Fibroblast of lung (primary cell): Measurements from ENCODE around the gene MBNL1. TPM values are rescaled to one million over a fixed set of nuclear protein-coding genes. Genes with fewer than 3 reads are reported as not detected.

Experiments used
- DNase-seq, 2 donors: peaks; one replicate each; pipeline versions ENCODE4 v3.0.0 to v3.0.0-alpha.2; 2010; ENCODE audit warnings: low read depth in 2 of 2
- H2AFZ ChIP-seq: 2 replicates; pipeline ENCODE4 v1.5.1; 2012; ENCODE audit warnings: low read length, control low read depth, inconsistent platforms
- H3K27ac ChIP-seq: 2 replicates; pipeline ENCODE4 v1.5.1; 2011; ENCODE audit warnings: low read length, control low read depth; ENCODE audit not compliant: insufficient read depth
- H3K27me3 ChIP-seq: 2 replicates; pipeline ENCODE4 v1.5.1; 2011; ENCODE audit warnings: mild to moderate bottlenecking, low read length; ENCODE audit not compliant: control insufficient read depth, insufficient read depth
- H3K36me3 ChIP-seq: 2 replicates; pipeline ENCODE4 v1.5.1; 2011; ENCODE audit warnings: low read length; ENCODE audit not compliant: control insufficient read depth, insufficient read depth
- H3K4me1 ChIP-seq: 2 replicates; pipeline ENCODE4 v1.5.1; 2011; ENCODE audit warnings: low read length; ENCODE audit not compliant: control insufficient read depth, insufficient read depth; ENCODE audit errors: extremely low read depth
- H3K4me2 ChIP-seq: 2 replicates; pipeline ENCODE4 v1.5.1; 2011; ENCODE audit warnings: low read length, control low read depth; ENCODE audit not compliant: insufficient read depth; ENCODE audit errors: extremely low read depth
- H3K4me3 ChIP-seq, 4 experiments: fragments of 200-600 bp in 1 of 4; sonication (generic) in 1 of 4; replicated peaks in 1 of 4; 2 replicates each; pipeline ENCODE4 v1.5.1; 2011 to 2016; ENCODE audit warnings: low read length in 4 of 4, low read depth in 3 of 4, mild to moderate bottlenecking in 3 of 4, control low read depth in 2 of 4, inconsistent platforms in 1 of 4, mixed read lengths in 1 of 4; ENCODE audit not compliant: insufficient read depth in 1 of 4; ENCODE audit errors: control extremely low read depth in 1 of 4
- H3K79me2 ChIP-seq: 2 replicates; pipeline ENCODE4 v1.5.1; 2012; ENCODE audit warnings: mild to moderate bottlenecking, low read length, inconsistent platforms; ENCODE audit not compliant: control insufficient read depth, insufficient read depth
- H3K9ac ChIP-seq: 2 replicates; pipeline ENCODE4 v1.5.1; 2011; ENCODE audit warnings: mild to moderate bottlenecking, low read length, control low read depth; ENCODE audit not compliant: insufficient read depth
- H3K9me3 ChIP-seq: 2 replicates; pipeline ENCODE4 v1.5.1; 2012; ENCODE audit warnings: low read depth, low read length; ENCODE audit not compliant: control insufficient read depth, insufficient read depth
- H4K20me1 ChIP-seq: 2 replicates; pipeline ENCODE4 v1.5.1; 2011; ENCODE audit warnings: low read length; ENCODE audit not compliant: control insufficient read depth, insufficient read depth; ENCODE audit errors: extremely low read depth
- CTCF ChIP-seq, 2 donors: IDR thresholded peaks in 1 of 2; conservative IDR thresholded peaks in 1 of 2; 1 replicate in 1 of 2; 2 replicates in 1 of 2; pipeline ENCODE4 v1.5.1; 2011 to 2012; ENCODE audit warnings: low read length in 2 of 2, control low read depth in 1 of 2, inconsistent platforms in 1 of 2, low read depth in 1 of 2, mild to moderate bottlenecking in 1 of 2
- EZH2 ChIP-seq: IDR thresholded peaks from 2 replicates; pipeline ENCODE4 v1.5.1; 2012; ENCODE audit warnings: low read length, control low read depth, mild to moderate bottlenecking; ENCODE audit errors: missing control alignments
- polyA plus RNA-seq, 2 donors: library from polyadenylated mRNA; depleted of rRNA in 1 of 2; stranded (reverse) in 1 of 2; unstranded in 1 of 2; fragments of >200 nt; gene quantifications; 2 replicates each; pipeline ENCODE4 v1.2.1, GENCODE V29; 2011 to 2012; ENCODE audit warnings: missing spikeins in 1 of 2
- total RNA-seq: library from RNA; depleted of rRNA; stranded (reverse); fragments of >200 nt; gene quantifications from 2 replicates; pipeline ENCODE4 v1.2.1, GENCODE V29; 2014

The MBNL1 gene
- total and polyA plus RNA-seq, 2 donors (not counting 1 experiment from before 2014, with no cell fraction given): 150 to 213 TPM

GRCh38 chr3:152339881-152340505, 71.3 kb downstream of the MBNL1 start:
- no peaks in the 10 kb centered on the region for H3K9me3 ChIP-seq
- no peak overlapping the region for H2AFZ ChIP-seq
- TF ChIP-seq CTCF (conservative IDR thresholded peaks at IDR 0.05 in 1 of 2, IDR thresholded peaks at IDR 0.05 in 1 of 2; ENCODE audit: low read depth in 1 of 2, low read length in 2 of 2) (no peak), EZH2 (no peak)
- H3K27ac ChIP-seq: no peak overlapping the region
- no peaks in the 10 kb centered on the region for H3K27me3 ChIP-seq
- peaks cover 1% of the 10 kb centered on the region for H3K36me3 ChIP-seq
- H3K4me1 ChIP-seq: no peaks in the 10 kb centered on the region
- DNase-seq: no peak
- H4K20me1 ChIP-seq: no peaks in the 10 kb centered on the region
- no peak overlapping the region for H3K4me3 ChIP-seq
- H3K9ac ChIP-seq: no peak overlapping the region
- H3K4me2 ChIP-seq: no peak overlapping the region
- H3K79me2 ChIP-seq: peaks cover 70% of the 10 kb centered on the region

- TF ChIP-seq EZH2 (no peak), CTCF (conservative IDR thresholded peaks at IDR 0.05 in 1 of 2, IDR thresholded peaks at IDR 0.05 in 1 of 2; ENCODE audit: low read depth in 1 of 2, low read length in 2 of 2) (no peak)
- Histone ChIP-seq H3K36me3 (peaks cover 1% of the 10 kb centered on the region), H2AFZ (no peak overlapping the region), H3K79me2 (peaks cover 71% of the 10 kb centered on the region), H3K27ac (no peak overlapping the region), H4K20me1 (no peaks in the 10 kb centered on the region), H3K4me2 (no peak overlapping the region), H3K27me3 (no peaks in the 10 kb centered on the region), H3K4me1 (peaks cover 15% of the 10 kb centered on the region), H3K9me3 (no peaks in the 10 kb centered on the region), H3K9ac (no peak overlapping the region), H3K4me3 (no peak overlapping the region)
- DNase-seq: no peak
These were observed 76.5 kb downstream of the MBNL1 start for GRCh38 chr3:152345233-152345632.

- H3K27me3 ChIP-seq: no peaks in the 10 kb centered on the region
These were observed 77.3 kb downstream of the MBNL1 start for GRCh38 chr3:152346058-152346457.

More at GRCh38 chr3:152346058-152346457, 77.3 kb downstream of the MBNL1 start:
- H3K4me2 ChIP-seq: no peak overlapping the region
- no peak overlapping the region for H3K4me3 ChIP-seq
- peaks cover 15% of the 10 kb centered on the region for H3K4me1 ChIP-seq
- H4K20me1 ChIP-seq: no peaks in the 10 kb centered on the region
- H2AFZ ChIP-seq: no peak overlapping the region
- no peak for TF ChIP-seq EZH2
- H3K36me3 ChIP-seq: peaks cover 1% of the 10 kb centered on the region
- DNase-seq: no peak
- no peak overlapping the region for H3K27ac ChIP-seq
- H3K9me3 ChIP-seq: no peaks in the 10 kb centered on the region
- no peak overlapping the region for H3K9ac ChIP-seq
- H3K79me2 ChIP-seq: peaks cover 73% of the 10 kb centered on the region
